ENCODE results near the gene NXPH1.
A peak's percentile ranks its signal among the peaks of the same experiment; 100 is the strongest.

NXPH1 gene

GRCh38 chr7:8388257-8388625 is 45.2 kb upstream of the NXPH1 start:
- H4K8ac ChIP-seq (ENCODE audit: low read depth, low read length), result no peak overlapping the region
- DNase-seq, result no peak

GRCh38 chr7:8389593-8390261 is 43.7 kb upstream of the NXPH1 start:
- Histone ChIP-seq H4K91ac (ENCODE audit: low read depth, low read length) (no peak overlapping the region), H2AFZ (ENCODE audit: insufficient read depth, low read length, poor library complexity) (no peak overlapping the region), H3K9ac (ENCODE audit: low read length) (no peak overlapping the region), H4K8ac (ENCODE audit: low read depth, low read length) (no peak overlapping the region), H3K4me3 (ENCODE audit: low read depth, low read length) (no peak overlapping the region), H3K9me3 (ENCODE audit: insufficient read depth, low read depth, low read length) (no peaks in the 10 kb centered on the region), H3K4me1 (ENCODE audit: control insufficient read depth in 1 of 2, insufficient read depth in 2 of 2, low read length in 2 of 2) (no peaks in the 10 kb centered on the region), H3K4me2 (ENCODE audit: low read length) (peak overlapping the region; percentile 42), H4K12ac (ENCODE audit: low read depth, low read length) (no peak overlapping the region), H2BK12ac (ENCODE audit: low read length) (no peak overlapping the region), H3K27ac (ENCODE audit: low read depth, low read length) (no peak overlapping the region), H3K14ac (ENCODE audit: low read length) (no peak overlapping the region), H2BK120ac (ENCODE audit: insufficient read depth, low read length, poor library complexity) (no peak overlapping the region), H3K79me2 (ENCODE audit: control insufficient read depth, insufficient read depth, low read length, poor library complexity) (no peaks in the 10 kb centered on the region), H3K18ac (ENCODE audit: low read length) (no peak overlapping the region), H3K79me1 (ENCODE audit: low read length) (no peaks in the 10 kb centered on the region), H3K4ac (ENCODE audit: low read depth, low read length) (no peak overlapping the region), H2AK5ac (ENCODE audit: low read length) (no peak overlapping the region), H3K27me3 (ENCODE audit: insufficient read depth, low read length) (no peaks in the 10 kb centered on the region), H3K36me3 (ENCODE audit: control insufficient read depth in 1 of 2, insufficient read depth in 2 of 2, low read length in 2 of 2) (no peaks in the 10 kb centered on the region), H2BK5ac (ENCODE audit: low read depth, low read length, poor library complexity) (no peak overlapping the region), H3K23ac (ENCODE audit: low read length) (no peak overlapping the region)
- no CpG with 5 or more reads among the region's 10 CpGs for WGBS (ENCODE audit: extremely low coverage, insufficient coverage, insufficient read length)
- DNase-seq, result peak; percentile 49 to 65

More at GRCh38 chr7:8388257-8388625, 45.2 kb upstream of the NXPH1 start:
- Histone ChIP-seq H2BK5ac (ENCODE audit: low read depth, low read length, poor library complexity) (no peak overlapping the region), H3K18ac (ENCODE audit: low read length) (no peak overlapping the region), H3K4me3 (ENCODE audit: low read depth, low read length) (no peak overlapping the region), H3K4ac (ENCODE audit: low read depth, low read length) (no peak overlapping the region), H4K91ac (ENCODE audit: low read depth, low read length) (no peak overlapping the region), H3K27me3 (ENCODE audit: insufficient read depth, low read length) (no peaks in the 10 kb centered on the region), H3K36me3 (ENCODE audit: control insufficient read depth in 1 of 2, insufficient read depth in 2 of 2, low read length in 2 of 2) (no peaks in the 10 kb centered on the region), H3K14ac (ENCODE audit: low read length) (no peak overlapping the region), H3K4me2 (ENCODE audit: low read length) (no peak overlapping the region), H2BK12ac (ENCODE audit: low read length) (no peak overlapping the region), H3K23ac (ENCODE audit: low read length) (no peak overlapping the region), H4K12ac (ENCODE audit: low read depth, low read length) (no peak overlapping the region), H2AFZ (ENCODE audit: insufficient read depth, low read length, poor library complexity) (no peak overlapping the region), H2AK5ac (ENCODE audit: low read length) (no peak overlapping the region), H3K79me2 (ENCODE audit: control insufficient read depth, insufficient read depth, low read length, poor library complexity) (no peaks in the 10 kb centered on the region), H3K4me1 (ENCODE audit: control insufficient read depth in 1 of 2, insufficient read depth in 2 of 2, low read length in 2 of 2) (no peaks in the 10 kb centered on the region), H3K27ac (ENCODE audit: low read depth, low read length) (no peak overlapping the region), H3K9me3 (ENCODE audit: insufficient read depth, low read depth, low read length) (no peaks in the 10 kb centered on the region), H3K79me1 (ENCODE audit: low read length) (no peaks in the 10 kb centered on the region), H3K9ac (ENCODE audit: low read length) (no peak overlapping the region), H2BK120ac (ENCODE audit: insufficient read depth, low read length, poor library complexity) (no peak overlapping the region)
- WGBS (ENCODE audit: extremely low coverage, insufficient coverage, insufficient read length), result no CpG with 5 or more reads among the region's 2 CpGs

- no peak overlapping the region for H3K4me3 ChIP-seq (ENCODE audit: low read depth, low read length)
- H3K9me3 ChIP-seq (ENCODE audit: insufficient read depth, low read depth, low read length), result no peaks in the 10 kb centered on the region
- H4K12ac ChIP-seq (ENCODE audit: low read depth, low read length), result no peak overlapping the region
- no peak overlapping the region for H2BK5ac ChIP-seq (ENCODE audit: low read depth, low read length, poor library complexity)
- WGBS (ENCODE audit: extremely low coverage, insufficient coverage, insufficient read length), result no CpG with 5 or more reads among the region's 3 CpGs
- no peak overlapping the region for H2BK120ac ChIP-seq (ENCODE audit: insufficient read depth, low read length, poor library complexity)
- no peaks in the 10 kb centered on the region for H3K79me2 ChIP-seq (ENCODE audit: control insufficient read depth, insufficient read depth, low read length, poor library complexity)
- no peaks in the 10 kb centered on the region for H3K79me1 ChIP-seq (ENCODE audit: low read length)
- H3K27ac ChIP-seq (ENCODE audit: low read depth, low read length), result no peak overlapping the region
- H3K4me2 ChIP-seq (ENCODE audit: low read length), result peak overlapping the region; percentile 19
- H3K23ac ChIP-seq (ENCODE audit: low read length), result no peak overlapping the region
- H3K4me1 ChIP-seq (ENCODE audit: control insufficient read depth in 1 of 2, insufficient read depth in 2 of 2, low read length in 2 of 2), result no peaks in the 10 kb centered on the region
- H3K27me3 ChIP-seq (ENCODE audit: insufficient read depth, low read length), result no peaks in the 10 kb centered on the region
- no peak overlapping the region for H2BK12ac ChIP-seq (ENCODE audit: low read length)
- no peaks in the 10 kb centered on the region for H3K36me3 ChIP-seq (ENCODE audit: control insufficient read depth in 1 of 2, insufficient read depth in 2 of 2, low read length in 2 of 2)
- no peak overlapping the region for H2AK5ac ChIP-seq (ENCODE audit: low read length)
- H4K8ac ChIP-seq (ENCODE audit: low read depth, low read length), result no peak overlapping the region
- H4K91ac ChIP-seq (ENCODE audit: low read depth, low read length), result no peak overlapping the region
- no peak overlapping the region for H2AFZ ChIP-seq (ENCODE audit: insufficient read depth, low read length, poor library complexity)
- no peak overlapping the region for H3K18ac ChIP-seq (ENCODE audit: low read length)
- no peak for DNase-seq
- H3K9ac ChIP-seq (ENCODE audit: low read length), result no peak overlapping the region
- H3K4ac ChIP-seq (ENCODE audit: low read depth, low read length), result no peak overlapping the region
- H3K14ac ChIP-seq (ENCODE audit: low read length), result no peak overlapping the region
Measured at GRCh38 chr7:8390262-8390626, 43.2 kb upstream of the NXPH1 start.

GRCh38 chr7:8391353-8392062 is 41.9 kb upstream of the NXPH1 start:
- no peaks in the 10 kb centered on the region for H3K36me3 ChIP-seq (ENCODE audit: control insufficient read depth in 1 of 2, insufficient read depth in 2 of 2, low read length in 2 of 2)
- no peak overlapping the region for H3K9ac ChIP-seq (ENCODE audit: low read length)
- no peak overlapping the region for H3K18ac ChIP-seq (ENCODE audit: low read length)
- H3K4ac ChIP-seq (ENCODE audit: low read depth, low read length), result no peak overlapping the region
- no peak overlapping the region for H2BK12ac ChIP-seq (ENCODE audit: low read length)
- no peak overlapping the region for H4K8ac ChIP-seq (ENCODE audit: low read depth, low read length)
- no peak overlapping the region for H2BK5ac ChIP-seq (ENCODE audit: low read depth, low read length, poor library complexity)
- H3K23ac ChIP-seq (ENCODE audit: low read length), result no peak overlapping the region
- H3K9me3 ChIP-seq (ENCODE audit: insufficient read depth, low read depth, low read length), result no peaks in the 10 kb centered on the region
- no peak overlapping the region for H3K4me2 ChIP-seq (ENCODE audit: low read length)
- no peak overlapping the region for H4K12ac ChIP-seq (ENCODE audit: low read depth, low read length)
- H3K14ac ChIP-seq (ENCODE audit: low read length), result no peak overlapping the region
- H3K4me3 ChIP-seq (ENCODE audit: low read depth, low read length), result no peak overlapping the region
- no peak overlapping the region for H2BK120ac ChIP-seq (ENCODE audit: insufficient read depth, low read length, poor library complexity)
- H2AK5ac ChIP-seq (ENCODE audit: low read length), result no peak overlapping the region
- no peak overlapping the region for H3K27ac ChIP-seq (ENCODE audit: low read depth, low read length)
- no peaks in the 10 kb centered on the region for H3K4me1 ChIP-seq (ENCODE audit: control insufficient read depth in 1 of 2, insufficient read depth in 2 of 2, low read length in 2 of 2)
- H4K91ac ChIP-seq (ENCODE audit: low read depth, low read length), result no peak overlapping the region
- H2AFZ ChIP-seq (ENCODE audit: insufficient read depth, low read length, poor library complexity), result no peak overlapping the region
- H3K79me1 ChIP-seq (ENCODE audit: low read length), result no peaks in the 10 kb centered on the region
- DNase-seq, result no peak
- H3K79me2 ChIP-seq (ENCODE audit: control insufficient read depth, insufficient read depth, low read length, poor library complexity), result no peaks in the 10 kb centered on the region
- no CpG with 5 or more reads among the region's 6 CpGs for WGBS (ENCODE audit: extremely low coverage, insufficient coverage, insufficient read length)
- H3K27me3 ChIP-seq (ENCODE audit: insufficient read depth, low read length), result no peaks in the 10 kb centered on the region
